NCI-H748 (cell line): ENCODE measurements around the gene ERGIC1.

Experiments
- DNase-seq: peaks from one replicate; lab custom pipeline; 2025; ENCODE audit not compliant: unreplicated experiment; lab: John Stamatoyannopoulos, UW

Gene ERGIC1

DNA sequence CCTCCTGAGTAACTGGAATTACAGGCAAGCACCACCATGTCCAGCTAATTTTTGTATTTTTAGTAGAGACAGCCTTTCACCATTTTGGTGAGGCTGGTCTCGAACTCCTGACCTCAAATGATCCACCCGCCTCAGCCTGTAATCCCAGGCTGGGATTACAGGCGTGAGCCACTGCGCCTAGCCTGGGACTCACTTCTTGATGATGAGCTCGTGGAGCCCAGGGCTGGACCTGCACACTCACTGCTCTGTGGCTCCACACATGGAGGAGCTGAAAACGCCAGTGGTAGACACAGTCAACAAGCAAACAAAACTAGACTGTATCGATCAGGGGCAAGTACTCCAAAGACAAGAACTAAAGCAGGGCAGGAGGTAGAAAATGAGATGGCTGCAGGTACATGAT lies 65.4 kb downstream of the ERGIC1 start:
- DNase-seq, result no peak

DNA sequence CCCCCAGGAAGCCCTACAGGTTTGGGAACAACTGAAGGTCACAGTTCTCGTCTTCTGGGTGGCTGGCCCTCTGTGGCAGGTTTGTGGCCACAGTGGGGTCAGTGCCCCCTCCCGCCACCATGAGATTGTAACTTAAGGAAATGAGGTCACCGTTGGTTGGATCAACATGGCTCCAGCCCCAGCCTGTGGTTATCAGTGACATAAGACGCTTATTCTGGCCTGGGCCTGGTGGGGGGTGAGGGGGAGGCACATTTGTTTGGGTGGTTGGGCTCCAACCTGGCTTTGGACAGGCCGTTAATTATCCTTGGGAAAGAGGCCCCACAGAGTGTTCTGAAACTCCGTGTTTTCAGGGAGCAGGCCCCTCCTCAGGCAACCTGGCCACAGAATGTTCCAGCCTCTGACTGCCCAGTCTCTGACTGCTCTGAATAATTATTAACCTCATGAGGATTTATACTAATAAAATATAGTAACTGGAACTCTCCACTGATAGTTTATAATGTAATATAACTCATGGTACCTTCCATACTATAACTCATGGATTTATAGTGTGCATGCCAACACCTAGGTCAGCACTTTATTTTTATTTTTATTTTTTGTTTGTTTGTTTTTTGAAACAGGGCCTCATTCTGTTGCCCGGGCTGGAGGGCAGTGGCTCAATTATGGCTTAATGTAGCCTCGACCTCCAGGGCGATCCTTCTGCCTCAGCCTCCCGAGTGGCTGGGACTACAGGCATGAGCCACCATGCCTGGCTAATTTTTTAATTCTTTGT lies 67.1 kb downstream of the ERGIC1 start:
- DNase-seq, result no peak

DNA sequence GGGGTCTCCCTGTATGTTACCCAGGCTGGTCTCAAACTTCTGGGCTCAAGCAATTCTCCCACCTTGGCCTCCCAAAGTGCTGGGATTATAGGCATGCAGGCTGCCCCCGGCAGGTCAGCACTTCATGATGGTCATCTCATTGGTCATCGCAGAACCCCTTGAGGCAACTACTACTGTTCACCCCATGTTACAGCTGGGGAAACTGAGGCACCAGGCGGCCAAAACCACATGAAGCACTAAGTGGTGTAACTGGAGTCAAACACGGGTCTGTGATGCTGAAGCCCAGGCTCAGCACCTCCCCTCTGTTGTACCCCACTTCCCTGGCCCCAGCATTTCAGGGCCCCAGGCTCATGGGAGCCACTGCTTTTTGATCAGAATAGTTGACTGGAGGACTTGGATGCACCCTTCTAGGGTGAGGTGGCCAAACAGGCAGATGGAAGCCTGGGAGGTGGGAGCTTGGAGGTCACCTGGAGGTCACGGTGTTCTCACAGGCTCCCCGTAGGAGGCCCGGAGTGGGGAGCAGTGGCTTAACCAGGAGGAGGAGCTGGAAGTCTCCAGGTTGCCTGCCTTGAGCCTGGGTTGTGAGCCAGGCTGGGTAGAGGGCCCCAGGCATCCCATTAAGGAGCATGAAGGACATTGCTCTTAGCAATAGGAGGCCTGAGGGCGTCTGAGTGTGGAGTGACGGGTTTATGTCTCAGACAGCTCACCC lies 67.9 kb downstream of the ERGIC1 start:
- no peak for DNase-seq

DNA sequence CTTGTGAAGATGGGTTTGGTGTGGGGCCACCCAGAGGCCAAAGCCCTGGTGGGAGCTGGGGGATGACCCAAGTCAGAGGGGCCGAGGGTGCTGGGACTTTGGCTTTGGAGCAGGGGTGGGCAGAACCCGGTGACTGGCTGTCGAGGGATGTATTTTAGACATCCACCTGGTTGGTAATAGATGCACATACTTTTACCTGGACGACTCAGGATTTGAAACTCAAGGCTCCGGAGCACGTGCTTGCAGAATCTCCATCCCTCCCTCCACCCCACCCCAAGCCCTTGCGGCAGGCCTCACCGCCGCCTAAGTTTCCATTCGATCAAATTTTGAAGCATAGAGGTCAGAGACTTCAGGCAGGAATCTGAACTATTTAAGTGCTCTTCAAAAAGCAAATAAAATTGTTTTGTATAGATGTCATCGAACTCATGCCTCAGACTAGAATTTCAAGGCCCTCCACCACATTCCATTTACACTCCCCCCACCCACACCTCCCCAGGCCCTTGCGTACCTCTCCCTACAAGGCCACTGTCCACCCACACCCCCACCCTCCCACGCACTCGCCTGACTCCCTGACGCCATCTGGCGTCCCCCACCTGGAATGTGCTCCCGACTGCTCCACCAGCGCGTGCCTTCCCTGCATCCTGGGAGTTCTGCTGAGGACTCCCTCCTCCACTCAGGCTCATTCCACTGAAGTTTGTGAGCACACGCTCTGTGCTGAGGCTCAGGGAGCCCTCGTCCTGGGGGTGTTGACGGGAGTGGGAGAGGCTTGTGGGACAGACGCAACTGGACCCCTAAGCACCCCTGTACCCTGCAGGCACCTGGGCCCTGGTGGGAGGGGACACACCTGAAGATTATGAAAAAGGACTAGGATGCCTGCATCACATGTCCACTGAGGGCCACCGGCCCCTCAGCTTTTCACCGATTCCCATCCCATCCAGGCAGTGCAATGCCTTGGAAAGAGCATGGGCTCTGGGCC lies 68.7 kb downstream of the ERGIC1 start:
- DNase-seq, result peak; percentile 36

DNA sequence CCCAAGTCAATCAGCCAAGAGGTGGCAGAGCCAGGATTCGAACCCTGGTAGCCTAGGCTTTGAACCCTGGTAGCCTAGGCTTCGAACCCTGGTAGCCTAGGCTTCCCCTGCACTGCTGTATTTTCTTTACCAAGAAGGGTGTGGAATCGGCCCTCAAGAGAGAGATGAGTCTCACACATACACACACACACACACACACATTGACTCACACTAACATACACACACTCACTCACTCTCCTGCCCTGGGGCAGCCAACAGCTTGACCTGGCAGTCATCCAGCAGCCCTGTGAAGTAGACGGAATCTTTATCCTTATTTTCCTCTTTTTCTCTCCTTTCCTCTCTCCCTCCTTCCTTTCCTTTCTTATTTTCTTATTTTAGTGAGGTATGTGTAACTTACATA lies 69.7 kb downstream of the ERGIC1 start:
- DNase-seq, result no peak

DNA sequence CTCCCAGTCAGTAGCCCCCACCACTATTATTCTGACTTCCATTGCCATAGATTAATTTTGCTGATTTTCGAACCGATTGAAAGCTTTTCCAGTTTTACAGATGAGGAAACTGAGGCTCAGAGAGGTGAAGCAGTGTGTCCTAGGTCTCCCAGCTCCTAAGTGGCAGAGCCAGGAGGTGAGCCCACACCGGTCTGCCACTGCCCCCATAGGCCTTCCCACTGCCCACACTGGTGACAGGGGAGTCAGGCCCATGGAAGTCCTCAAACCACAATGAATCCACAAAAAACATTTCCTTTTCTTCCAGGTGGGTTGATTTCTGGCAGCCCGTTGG lies 70.2 kb downstream of the ERGIC1 start:
- DNase-seq, result no peak

DNA sequence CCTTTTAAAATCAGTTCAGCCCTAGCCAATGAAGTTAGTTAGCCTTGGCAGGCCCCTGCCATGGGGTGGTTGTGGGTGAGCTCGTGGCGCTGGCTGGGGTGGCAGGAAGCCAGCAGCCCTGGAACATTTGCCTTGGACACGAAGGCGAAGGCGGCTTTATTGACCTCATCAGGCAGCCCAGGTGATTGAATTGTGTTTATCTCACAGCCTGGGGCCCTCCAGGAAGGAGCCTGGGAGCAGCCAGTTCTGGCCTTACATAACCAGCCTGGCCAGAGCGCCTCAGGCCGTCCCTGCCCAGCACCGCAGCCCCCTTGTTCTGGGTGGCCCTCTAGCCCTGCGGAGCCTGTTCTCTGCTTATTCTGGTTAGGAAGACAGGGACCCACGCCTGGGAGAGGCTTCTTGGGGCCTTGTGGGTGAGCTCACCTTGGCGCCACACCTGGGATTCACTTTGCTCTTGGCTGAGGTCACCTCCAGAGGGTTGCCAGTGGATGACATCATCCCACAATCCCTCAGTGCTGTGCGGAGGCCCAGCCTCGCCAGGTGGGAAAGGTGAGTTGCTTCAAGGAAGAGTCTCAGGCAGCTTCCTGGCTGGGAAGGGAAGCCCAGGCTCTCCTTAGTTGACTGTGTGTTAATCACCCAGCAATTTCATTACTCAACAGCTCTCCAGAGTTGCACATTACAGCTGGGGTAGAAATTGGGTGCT lies 70.7 kb downstream of the ERGIC1 start:
- DNase-seq, result no peak

DNA sequence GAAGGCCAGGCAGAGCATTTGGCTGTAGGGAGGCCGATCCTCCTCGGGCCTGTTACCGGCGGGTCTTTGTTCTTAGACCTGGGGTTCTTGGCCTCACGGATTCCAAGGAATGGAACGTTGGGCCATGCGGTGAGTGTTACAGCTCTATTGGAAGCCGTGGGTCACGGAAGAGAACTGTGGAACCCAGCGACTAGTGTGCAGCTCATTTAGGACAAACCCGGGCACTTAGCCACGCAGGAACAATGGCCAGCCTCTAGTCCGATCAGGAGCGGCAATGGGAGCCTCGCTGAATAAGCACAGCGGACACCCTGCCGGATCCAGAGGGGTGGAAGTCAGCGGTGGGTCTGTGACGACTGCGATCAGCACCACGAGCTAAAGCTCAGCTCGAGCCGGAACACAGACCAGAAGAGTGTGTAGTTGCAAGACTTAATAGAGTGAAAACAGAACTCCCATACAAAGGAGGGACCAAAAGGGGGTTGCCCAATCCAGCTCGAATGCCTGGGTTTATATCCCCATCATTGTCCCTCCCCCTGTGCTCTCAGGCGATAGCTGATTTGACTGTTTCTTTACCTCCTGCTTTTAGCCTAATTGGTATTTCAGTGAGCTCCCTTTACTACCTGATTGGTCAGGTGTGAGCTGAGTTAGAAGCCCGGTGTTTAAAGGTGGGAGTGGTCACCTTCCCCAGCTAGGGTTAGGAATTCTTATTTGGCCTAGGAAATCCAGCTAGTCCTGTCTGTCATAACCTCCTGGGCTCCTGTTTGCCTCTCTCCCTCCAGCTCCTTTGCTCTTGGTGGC lies 71.5 kb downstream of the ERGIC1 start:
- no peak for DNase-seq

DNA sequence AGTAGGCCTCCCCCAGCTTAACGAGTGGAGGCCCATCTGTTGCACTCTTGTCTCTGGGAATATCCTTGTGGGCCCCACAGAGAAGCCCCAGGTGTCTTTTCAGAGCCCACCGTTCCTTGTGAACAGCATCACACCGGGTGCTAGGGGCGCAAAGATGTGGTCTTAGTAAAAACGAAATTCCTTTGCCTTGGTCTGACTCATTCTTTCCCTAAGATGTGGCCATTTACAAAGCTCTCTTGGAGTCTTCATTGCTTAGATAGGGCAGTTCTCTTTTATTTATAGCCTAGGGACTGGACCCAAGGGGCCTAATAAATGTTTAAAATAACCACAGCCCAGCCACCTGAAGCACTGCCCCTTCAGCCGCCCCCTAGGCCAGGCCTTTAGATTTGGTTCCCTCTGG lies 72.4 kb downstream of the ERGIC1 start:
- DNase-seq, result no peak

DNA sequence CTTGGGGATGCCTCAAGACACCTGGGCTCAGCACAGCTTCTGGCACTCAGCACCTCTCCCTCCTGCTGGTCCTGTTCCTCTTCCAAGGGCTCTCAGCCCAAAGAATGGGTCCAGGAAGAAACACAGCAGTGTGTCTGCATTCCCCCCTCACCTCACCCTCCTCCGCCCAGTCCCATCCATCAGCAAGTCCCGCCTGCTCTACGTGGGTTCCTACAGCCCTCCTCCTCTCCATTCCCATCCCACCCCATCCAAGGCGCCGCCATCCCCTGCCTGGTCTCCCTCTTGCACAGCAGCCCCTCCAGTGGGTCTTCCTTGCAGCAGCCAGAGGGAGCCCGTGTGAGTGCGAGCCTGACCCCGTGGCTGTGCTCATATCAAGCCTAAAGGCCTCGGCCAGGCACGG lies 72.8 kb downstream of the ERGIC1 start:
- DNase-seq, result no peak

DNA sequence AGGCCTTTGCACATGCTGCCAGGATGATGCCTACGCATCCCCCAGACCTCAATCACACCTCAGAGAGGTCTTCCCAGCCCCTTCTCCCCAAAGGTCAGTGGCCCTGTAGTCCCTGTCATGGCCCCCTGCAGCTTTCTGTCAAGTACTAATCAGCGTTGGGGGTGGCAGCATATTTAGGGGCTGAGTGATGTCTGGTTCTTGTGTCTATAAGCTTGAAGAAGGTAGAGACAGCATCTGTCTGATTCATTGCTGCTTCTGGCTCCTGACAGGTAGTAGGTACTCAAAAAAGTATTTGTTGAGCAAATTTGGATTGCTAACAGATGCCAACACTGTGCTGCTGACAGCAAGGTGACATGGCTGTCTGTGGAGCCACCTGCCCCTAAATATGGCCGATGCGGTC lies 73.6 kb downstream of the ERGIC1 start:
- DNase-seq, result no peak

DNA sequence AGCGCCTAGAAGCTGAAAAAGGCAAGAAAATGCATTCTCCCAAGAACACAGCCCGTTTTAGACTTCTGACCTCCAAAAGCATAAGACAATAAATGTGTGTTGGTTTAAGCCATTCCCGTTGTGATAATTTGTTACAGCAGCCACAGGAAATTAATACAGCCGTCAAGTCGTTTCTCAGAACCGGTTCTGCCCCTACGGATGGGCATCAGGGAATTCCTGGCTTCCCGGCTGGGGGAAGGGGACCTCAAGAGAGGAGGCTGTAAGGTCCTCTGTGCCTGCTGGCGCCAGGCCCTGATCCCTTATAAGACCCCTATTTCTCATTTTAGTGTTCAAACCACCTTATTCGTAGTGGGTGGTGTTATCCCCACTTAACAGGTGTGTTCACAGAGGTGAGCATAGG lies 74.6 kb downstream of the ERGIC1 start:
- no peak for DNase-seq

DNA sequence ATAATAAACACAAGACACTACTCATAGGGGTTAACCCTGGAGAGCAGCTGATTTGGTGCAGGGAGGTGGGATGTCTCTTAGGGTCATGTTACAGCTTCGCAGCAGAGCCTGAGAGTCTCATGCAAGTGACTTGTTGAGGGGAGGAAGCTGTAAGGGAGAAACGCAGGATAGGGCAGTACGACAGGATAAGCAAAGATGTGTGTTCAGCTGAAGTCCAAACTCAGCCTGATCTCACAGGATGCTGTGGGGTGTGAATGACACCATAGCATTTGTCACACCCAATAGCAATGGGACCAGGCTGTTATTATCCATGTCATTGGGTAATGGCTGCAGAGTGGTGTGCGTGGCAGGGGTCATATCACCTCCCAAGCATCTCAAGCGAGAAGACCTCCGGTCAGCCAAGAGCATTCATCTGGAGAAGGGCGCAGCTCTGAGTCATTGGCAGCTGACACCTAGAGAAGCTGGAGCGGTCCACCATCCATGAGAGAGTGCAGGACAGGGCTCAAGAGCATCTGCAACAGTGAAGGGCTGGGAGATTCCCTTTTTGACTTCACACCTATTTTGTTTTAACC lies 76.0 kb downstream of the ERGIC1 start:
- no peak for DNase-seq

DNA sequence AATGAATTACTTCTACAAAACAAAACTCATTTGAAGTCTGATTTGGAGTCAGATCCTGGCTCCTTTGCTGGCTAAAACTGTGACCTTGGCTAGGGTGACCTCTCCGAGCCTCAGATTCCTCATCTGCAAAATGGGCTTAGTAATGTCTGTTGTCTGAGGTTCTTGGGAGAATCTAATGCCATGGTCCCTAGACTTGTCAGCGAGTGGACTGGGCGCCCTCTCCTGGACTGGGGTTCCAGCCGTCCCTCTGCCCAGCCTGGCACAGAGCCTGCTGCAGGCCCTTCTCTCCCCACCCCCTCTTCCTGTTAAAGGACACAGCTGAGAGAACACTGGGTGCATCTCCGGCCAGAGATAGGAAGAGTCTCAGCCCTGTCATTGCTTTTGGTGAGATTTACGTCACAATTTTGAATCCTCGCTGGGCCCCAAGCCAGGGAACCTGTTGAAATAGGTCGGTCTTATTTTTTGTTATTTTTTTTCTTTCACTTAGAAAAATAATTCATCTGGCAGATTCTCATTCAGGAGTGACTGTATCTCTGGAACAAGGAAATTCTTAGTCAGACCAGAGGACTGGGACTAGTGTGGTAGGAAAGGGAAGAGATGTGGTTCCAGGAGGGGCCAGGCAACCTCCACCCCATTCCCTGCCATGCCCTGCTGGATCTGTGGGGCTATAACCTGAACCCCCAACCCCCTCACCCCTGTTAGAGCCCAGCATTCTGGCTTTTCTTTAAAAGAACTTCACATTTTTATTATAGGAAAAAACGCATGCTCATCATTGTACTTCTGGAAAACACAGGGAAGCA lies 77.0 kb downstream of the ERGIC1 start:
- peak; percentile 27 for DNase-seq

DNA sequence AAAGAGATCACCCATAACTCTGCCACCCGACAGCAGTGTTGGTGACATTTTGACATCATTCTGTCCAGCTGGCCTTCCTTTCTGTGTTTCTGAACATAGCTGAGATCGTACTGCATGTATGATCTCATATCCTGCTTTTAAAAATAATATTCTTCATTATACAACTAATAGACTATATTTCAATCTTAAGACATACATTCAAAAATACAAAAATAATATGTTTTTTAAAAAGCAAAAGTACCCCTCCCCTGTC lies 77.5 kb downstream of the ERGIC1 start:
- no peak for DNase-seq

DNA sequence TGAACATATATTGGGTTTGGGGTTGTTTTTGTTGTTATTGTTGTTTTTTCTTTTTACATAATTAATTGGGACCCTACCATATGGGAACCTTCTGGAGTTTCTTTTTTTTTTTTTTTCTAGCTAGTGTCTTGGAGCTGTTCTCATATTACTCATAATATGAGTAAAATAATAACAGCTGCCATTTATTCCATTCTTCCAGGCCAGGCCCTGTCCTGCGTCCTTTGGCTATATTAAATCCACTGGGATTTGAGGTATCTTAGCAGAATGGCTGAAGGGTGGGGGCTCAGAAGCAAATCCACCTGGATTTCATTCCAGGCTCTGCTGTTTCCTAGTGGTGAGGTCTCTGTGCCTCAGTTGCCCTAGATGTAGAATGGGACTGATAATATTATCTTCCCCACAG lies 77.9 kb downstream of the ERGIC1 start:
- DNase-seq, result no peak

DNA sequence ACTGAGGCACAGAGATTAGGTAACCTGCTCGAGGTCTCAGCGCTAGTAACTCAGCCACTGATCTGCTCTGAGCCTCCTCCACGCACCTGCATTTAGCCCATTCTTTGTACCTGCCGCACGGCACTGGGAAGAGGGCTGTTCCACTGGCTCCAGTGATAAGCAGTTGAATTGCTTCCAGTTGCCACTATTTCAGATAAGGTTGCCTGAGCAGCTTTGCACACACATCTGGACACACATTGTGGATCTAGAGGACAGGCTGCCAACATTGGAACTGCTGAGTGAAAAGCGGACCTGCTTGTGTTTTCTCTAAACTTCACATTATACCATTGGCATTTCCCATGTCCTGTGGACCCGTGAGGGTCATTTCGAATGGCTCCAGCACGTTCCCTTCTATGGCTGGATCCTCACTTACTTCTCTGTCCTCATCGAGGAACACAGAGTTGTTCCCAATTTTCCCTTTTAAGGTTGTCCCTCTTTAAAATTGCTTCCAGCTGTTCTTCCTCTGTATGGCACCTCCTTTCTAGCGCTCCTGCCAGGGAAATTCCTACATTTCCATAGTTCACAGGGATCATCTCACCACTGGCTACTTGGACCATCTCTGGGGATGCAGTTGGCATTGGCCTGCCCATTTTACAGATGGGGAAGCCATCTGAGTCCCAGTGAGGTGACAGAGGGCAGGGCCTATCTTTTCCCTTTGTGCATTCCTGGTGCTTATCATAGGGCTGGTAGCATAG lies 79.2 kb downstream of the ERGIC1 start:
- DNase-seq, result no peak

DNA sequence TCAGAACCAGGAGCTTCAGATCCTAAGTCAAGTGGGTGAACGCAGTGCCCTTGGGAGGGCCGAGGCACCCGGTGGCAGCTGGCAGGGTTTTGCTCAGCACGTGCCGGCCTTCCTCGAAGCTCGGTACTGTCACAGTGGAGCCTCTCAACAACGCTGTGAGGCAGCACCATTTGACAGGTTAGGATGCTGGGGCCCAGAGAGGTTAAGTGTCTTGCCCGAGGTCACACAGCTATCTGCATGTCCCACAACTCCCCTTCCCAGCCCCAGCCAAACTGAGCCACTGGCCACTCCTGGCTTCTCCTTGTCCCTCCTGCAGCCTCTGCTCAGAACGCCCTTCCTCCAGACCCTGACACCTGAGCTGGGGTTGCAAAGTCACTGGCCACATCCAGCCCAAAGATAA lies 81.5 kb downstream of the ERGIC1 start:
- DNase-seq, result no peak
